ENCODE results near the gene TCF15.

Gene TCF15

DNA sequence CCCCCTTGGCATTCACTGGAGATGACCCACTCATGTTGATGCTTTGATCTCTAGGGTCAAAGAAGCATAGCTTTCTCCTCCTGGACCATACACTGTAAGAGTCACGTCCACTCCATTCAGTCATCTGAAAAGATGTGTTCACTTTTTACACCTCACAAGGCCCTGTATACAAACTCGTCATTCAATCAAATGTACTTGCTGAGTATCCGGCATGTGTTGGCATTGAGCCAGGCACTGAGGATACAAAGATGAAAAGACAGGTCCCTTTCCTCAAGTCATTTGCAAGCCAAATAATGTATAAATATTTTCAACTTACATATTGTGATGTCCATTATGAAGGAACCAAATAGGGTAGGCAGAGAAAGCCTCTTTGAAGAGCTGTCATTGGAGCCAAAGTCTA, 34.0 kb downstream of the TCF15 start:
- DNase-seq = no peak

DNA sequence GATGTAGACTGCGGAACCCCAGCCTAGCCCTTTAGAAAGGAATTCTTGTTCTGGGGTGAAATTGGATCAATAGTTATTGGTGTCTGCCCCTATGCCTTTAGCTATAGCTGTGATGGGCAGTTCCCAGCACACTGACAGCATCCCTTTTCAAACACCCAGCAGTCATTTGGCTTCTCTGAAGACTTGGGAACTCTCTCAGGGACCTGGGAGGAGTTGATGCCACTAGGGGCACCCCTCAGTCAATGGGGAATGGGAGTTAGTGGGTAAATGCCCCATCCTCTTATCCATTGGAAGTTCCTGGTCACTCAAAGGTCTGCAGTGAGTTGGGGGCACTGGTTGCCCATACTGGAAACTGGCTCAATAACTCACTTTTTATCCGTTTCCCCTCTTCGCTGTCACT, 34.9 kb downstream of the TCF15 start:
- DNase-seq = no peak

- no peak for DNase-seq
These were observed 35.7 kb downstream of the TCF15 start for GRCh38 chr20:574297-574942.

DNA sequence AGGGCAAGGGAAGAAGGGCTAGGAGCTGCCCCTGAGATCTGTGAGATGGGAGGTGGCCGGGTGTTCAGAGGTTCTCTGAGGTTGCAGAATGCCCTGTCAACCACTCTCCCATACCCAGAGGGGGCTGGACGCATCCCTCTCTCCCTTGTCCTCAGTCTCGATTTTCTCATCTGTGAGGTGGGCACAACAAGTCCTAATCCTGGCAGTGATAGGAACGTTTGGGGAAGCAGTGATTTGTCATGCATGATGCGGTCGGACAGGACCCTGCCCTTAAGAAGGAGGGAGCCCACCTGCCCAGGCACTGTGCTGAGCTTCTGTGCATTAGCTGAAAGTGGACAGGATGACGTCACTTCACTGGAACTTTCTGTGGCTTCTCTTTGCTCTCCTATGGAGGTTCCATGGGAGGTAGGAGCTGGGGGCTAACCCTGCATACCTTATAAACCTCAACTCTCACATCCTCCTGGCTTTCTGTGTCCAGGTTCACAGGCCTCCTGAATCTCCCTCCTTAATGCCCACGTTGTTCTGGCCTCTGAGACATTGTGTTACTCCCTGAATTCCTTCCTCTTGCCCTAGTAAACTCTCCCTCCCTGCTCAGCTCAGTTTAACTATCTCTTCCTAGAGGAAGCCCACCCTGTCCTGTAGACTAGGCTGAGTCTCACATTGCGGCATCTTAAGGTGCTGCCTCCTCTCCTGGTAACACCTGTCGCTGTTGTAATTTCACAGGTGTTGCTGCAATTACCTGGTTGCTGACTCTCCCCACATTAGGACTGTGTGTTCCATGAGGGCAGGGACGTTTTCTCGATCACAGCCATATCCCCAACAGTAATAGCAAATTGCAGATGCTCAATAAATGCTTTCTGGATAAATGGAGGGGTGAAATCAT, 36.5 kb downstream of the TCF15 start:
- DNase-seq = no peak

GRCh38 chr20:572727-573126, 37.4 kb downstream of the TCF15 start:
- no peak for DNase-seq

DNA sequence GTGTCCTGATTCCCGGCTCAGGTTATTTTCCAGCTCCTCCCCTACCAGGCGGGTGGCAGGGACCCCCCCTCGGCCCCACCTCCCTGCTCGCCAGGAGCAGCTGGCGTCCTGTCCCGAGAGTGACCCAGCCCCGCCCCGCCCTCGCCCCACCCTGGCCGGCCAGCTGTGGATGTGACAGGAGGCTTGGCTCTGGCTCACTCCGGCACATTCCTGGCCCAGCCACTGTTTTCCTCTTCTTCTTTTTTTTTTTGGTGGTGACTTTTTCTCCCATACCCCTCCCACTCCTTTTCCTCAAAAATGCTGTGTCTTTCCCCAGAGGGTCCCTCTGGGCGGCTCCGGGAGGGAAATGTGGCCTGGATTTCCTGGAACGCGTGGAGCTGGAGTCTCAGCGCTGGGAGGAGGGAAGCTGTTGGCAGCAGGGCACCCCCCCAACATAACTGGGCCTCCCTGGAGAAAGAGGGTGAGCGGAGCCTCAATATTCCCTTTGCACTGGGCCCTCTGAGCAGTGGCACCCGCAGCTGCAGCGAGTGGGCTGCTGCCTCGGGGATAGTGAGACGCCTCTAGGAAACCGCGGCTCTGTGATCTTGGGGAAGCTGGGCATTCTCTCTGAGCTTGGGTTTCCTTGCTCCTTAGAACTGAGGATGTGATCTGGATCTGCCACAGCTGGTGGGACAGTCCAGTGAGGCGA, 38.2 kb downstream of the TCF15 start:
- no peak for DNase-seq

DNA sequence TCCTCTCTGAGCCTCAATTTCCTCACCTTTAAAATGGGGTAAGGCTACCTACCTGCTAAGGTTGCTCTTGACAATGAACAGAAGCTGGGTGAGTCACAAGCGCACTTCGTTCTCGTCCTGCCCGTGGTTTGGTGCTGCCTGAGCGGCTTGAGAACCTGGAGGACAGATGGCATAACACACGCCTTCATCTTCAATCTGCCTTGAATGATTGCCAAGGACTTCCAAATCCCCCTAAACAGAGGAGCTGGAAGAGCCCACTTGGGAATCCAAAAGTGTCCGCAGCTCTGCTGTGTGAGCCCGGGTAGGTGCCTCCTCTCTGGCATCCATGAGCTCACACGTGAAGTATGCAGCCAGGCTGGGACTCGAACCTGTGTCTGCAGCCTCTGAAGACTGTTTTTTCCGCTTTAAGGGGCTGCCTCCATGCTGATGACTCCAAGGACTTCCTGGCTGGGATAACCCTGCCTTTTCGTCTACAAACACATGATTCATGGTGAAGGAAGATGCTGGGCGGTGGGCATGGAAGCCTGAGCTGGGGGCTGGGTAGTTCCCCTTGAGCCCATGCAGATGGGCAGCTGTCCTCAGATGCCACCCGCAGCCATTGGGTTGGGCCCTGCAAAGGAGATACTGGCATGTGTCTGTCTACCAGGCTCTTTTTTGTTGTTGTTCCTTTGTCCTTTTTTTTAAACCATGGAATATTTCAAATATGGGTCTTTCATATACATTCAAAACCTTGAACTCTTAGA, 41.3 kb downstream of the TCF15 start:
- DNase-seq = no peak

DNA sequence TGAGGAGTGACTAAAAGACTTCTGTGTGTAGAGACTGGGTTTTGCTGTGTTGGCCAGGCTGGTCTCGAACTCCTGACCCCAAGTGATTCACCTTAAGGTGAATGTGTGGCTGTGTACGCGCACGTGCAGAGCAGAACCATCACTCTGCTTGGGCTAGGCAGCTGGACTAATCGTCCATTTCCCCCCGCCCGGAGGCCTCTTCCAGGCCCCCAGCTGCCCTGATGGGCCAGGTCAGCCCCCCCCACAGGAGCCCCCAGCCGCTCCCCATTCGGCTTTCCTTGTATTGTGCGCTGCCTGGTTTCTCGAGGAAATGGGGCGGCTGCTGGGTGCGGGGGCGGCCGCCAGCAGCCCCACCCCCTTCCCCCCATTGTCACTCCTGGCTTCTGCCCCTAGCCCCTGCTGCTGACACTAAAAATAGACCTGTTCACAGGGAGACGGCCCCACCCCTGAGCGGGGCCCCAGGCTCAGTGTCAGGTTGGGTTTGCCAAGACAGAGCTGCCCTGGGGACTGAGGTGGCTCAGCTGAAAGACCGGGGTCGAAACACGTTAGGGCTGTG, 41.9 kb downstream of the TCF15 start:
- no peak for DNase-seq

- no peak for DNase-seq
These were observed 45.9 kb downstream of the TCF15 start for GRCh38 chr20:564192-564591.

GRCh38 chr20:563187-563586, 46.9 kb downstream of the TCF15 start:
- DNase-seq = no peak

GRCh38 chr20:562232-562897, 47.7 kb downstream of the TCF15 start:
- no peak for DNase-seq

GRCh38 chr20:561437-562231, 48.5 kb downstream of the TCF15 start:
- DNase-seq = peak; percentile 42

DNA sequence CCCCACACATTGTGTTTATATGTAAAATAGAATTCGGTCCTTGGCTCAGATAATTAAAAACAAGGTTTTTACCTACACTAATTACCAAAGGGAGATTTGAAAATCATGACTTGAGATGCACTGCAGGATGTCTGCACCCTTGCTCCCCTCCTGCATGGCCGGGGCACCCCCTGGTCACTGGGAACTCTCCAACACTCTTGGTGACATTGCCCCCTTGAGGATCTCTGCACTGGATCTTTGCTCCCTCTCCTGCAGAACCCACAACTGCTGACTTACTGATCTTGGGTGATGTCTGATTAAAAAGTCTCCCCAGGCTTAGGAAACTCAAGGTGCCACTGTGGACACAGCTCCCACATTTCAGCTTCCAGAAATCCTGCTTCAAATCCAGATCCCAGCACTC, 49.4 kb downstream of the TCF15 start:
- DNase-seq = no peak

DNA sequence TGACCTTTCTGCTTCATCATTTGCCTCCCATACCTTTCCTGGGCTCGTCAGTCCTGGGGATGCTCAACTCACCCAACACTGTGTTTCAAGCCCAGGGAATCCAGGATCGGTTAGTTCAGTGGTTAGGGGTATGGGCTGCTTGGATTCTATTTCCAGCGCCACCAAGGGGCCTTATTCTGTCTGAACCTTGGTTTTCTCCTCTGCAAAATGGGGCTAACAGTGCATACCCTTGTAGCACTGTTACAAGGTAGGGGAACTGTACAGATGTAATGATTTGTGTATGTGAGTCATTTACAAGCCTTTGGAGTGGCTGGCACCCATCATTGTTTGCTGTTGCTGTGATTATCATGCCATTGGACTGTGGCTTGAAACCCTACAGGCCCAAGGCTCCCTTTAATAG, 52.0 kb downstream of the TCF15 start:
- DNase-seq = no peak

DNA sequence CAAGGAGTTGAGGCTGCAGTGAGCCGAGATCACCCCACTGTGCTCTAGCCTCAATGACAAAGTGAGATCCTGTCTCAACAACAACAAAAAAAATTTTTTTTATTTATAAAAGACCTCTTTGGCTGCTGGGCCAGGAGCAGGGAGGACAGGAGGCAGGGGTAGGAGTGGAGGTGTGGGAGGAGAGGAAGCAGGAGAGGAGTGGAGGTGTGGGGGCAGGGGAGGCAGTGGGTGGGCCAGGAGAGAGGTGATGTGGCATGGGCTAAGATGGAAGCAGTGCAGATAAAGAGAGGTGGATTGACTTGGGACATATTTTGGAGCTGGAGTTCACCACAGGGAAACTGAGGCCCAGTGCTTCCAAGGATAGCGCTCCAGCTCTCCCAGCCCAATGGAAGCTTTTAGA, 53.1 kb downstream of the TCF15 start:
- DNase-seq = no peak

DNA sequence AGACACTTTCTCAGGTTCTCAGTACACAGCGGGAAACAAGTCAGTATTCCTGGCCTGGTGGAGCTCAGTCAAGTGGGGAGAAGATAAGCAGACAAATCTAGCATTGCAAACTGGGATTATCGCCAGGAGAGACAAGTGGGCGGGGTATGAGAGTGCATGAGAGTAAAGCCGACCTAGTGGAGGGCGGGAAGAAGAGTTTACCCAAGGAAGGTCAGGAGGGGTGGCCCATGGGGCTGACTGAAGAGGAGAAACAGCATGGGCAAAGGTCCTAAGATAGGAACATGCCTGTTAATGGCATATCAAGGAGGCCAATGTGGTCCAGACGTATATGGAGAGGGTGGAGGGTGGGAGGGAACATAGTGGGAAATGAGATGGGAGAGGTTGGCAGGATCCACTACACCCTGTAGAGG, 54.1 kb downstream of the TCF15 start:
- no peak for DNase-seq

Measured in CD4-positive, alpha-beta T cell treated with Interleukin-10 for 1 hour (primary cell).